Neural progenitor cell (in vitro differentiated cells): ENCODE results near the gene WDR70. TPM values are rescaled to one million over a fixed set of nuclear protein-coding genes. Genes with fewer than 3 reads are reported as not detected.
"Not testable (repeated sequence)": the region's sequence is repeated elsewhere in the genome, so short reads cannot be mapped to it uniquely, and the experiment has no call there.

Experiments
- DNase-seq: peaks from one replicate; pipeline ENCODE4 v3.0.0-alpha.2; 2016; ENCODE audit warnings: low spot score
- H2AFZ ChIP-seq: fragments of 200-600 bp; sonication (generic); replicated peaks from 2 replicates; pipeline ENCODE4 v1.6.1; 2016; ENCODE audit warnings: antibody characterized with exemption
- H3F3A ChIP-seq: fragments of 200-600 bp; sonication (generic); 2 replicates; pipeline ENCODE4 v1.6.1; 2016; ENCODE audit warnings: antibody characterized with exemption, low read depth
- H3K27ac ChIP-seq: fragments of 200-600 bp; sonication (generic); 2 replicates; pipeline ENCODE4 v1.5.1; 2016; ENCODE audit warnings: mild to moderate bottlenecking
- H3K27me3 ChIP-seq: fragments of 200-600 bp; sonication (generic); 2 replicates; pipeline ENCODE4 v1.6.1; 2016; ENCODE audit warnings: mild to moderate bottlenecking, moderate library complexity
- H3K36me3 ChIP-seq: fragments of 200-600 bp; sonication (generic); 2 replicates; pipeline ENCODE4 v1.5.1; 2016
- H3K4me1 ChIP-seq: fragments of 200-600 bp; sonication (generic); 2 replicates; pipeline ENCODE4 v1.6.1; 2016; ENCODE audit warnings: mixed run types
- H3K4me2 ChIP-seq: fragments of 200-600 bp; sonication (generic); 2 replicates; pipeline ENCODE4 v1.6.1; 2016
- H3K4me3 ChIP-seq: fragments of 200-600 bp; sonication (generic); 2 replicates; pipeline ENCODE4 v1.5.1; 2016
- H3K79me2 ChIP-seq: fragments of 200-600 bp; sonication (generic); 2 replicates; pipeline ENCODE4 v1.6.1; 2016; ENCODE audit warnings: low read depth
- H3K9ac ChIP-seq: fragments of 200-600 bp; sonication (generic); 2 replicates; pipeline ENCODE4 v1.6.1; 2016
- H3K9me3 ChIP-seq: fragments of 200-600 bp; sonication (generic); 2 replicates; pipeline ENCODE4 v1.5.1; 2016; ENCODE audit warnings: low read depth
- H4K20me1 ChIP-seq: fragments of 200-600 bp; sonication (generic); 2 replicates; pipeline ENCODE4 v1.6.1; 2016; ENCODE audit warnings: low read depth
- H3K27ac Mint-ChIP-seq: 3 replicates; pipeline ENCODE4 v1.8.0; 2021; ENCODE audit warnings: mixed read lengths
- H3K27me3 Mint-ChIP-seq: 2 replicates; pipeline ENCODE4 v1.8.0; 2022; ENCODE audit warnings: low read depth, mild to moderate bottlenecking, inconsistent platforms, moderate library complexity, mixed read lengths; ENCODE audit not compliant: insufficient read depth
- H3K36me3 Mint-ChIP-seq: 3 replicates; pipeline ENCODE4 v1.8.0; 2021; ENCODE audit warnings: mixed read lengths
- H3K4me1 Mint-ChIP-seq: 3 replicates; pipeline ENCODE4 v1.8.0; 2021; ENCODE audit warnings: mixed read lengths
- H3K4me3 Mint-ChIP-seq: 3 replicates; pipeline ENCODE4 v1.8.0; 2021; ENCODE audit warnings: mild to moderate bottlenecking, moderate library complexity, mixed read lengths
- H3K9me3 Mint-ChIP-seq: 3 replicates; pipeline ENCODE4 v1.8.0; 2020; ENCODE audit warnings: mixed read lengths
- CTCF ChIP-seq: fragments of 200-600 bp; sonication (generic); IDR thresholded peaks from 2 replicates; pipeline ENCODE4 v1.5.1; 2017; ENCODE audit warnings: antibody characterized with exemption, mild to moderate bottlenecking
- EZH2 ChIP-seq: fragments of 200-600 bp; sonication (generic); IDR thresholded peaks from 2 replicates; pipeline ENCODE4 v1.6.1; 2017; ENCODE audit warnings: antibody characterized with exemption, mild to moderate bottlenecking, moderate library complexity
- EZH2phosphoT487 ChIP-seq: fragments of 200-600 bp; sonication (generic); IDR thresholded peaks from 2 replicates; pipeline ENCODE4 v1.6.1; 2017; ENCODE audit warnings: antibody characterized with exemption
- total RNA-seq: library from RNA; depleted of rRNA; stranded (reverse); fragments of >200 nt; gene quantifications from 2 replicates; pipeline ENCODE4 v1.2.3, GENCODE V29; 2015; ENCODE audit warnings: low replicate concordance

The WDR70 gene
- total RNA-seq, 1 donor from 2014 or later, result 46.2 TPM

- H3K36me3 ChIP-seq, result no peaks in the 10 kb centered on the region
- no peak overlapping the region for H3K27ac ChIP-seq
- H3K9me3 ChIP-seq, result peaks cover 3% of the 10 kb centered on the region
- Mint-ChIP-seq H3K4me1 (no peaks in the 10 kb centered on the region), H3K4me3 (no peak overlapping the region), H3K27me3 (no peaks in the 10 kb centered on the region), H3K27ac (no peak overlapping the region), H3K36me3 (no peaks in the 10 kb centered on the region), H3K9me3 (peaks cover 9% of the 10 kb centered on the region)
- H3K4me3 ChIP-seq, result no peak overlapping the region
- no peaks in the 10 kb centered on the region for H4K20me1 ChIP-seq
- TF ChIP-seq CTCF (peak; percentile 67), EZH2phosphoT487 (no peak)
- no peaks in the 10 kb centered on the region for H3K27me3 ChIP-seq
- peak; percentile 24 for DNase-seq
- no peak overlapping the region for H3K9ac ChIP-seq
- no peaks in the 10 kb centered on the region for H3K79me2 ChIP-seq
- no peak overlapping the region for H2AFZ ChIP-seq
- no peak overlapping the region for H3K4me2 ChIP-seq
- H3F3A ChIP-seq, result no peaks in the 10 kb centered on the region
- H3K4me1 ChIP-seq, result no peaks in the 10 kb centered on the region
These were observed 395.9 kb downstream of the WDR70 start for GRCh38 chr5:37774912-37775483.

GRCh38 chr5:37776826-37777225 lies 397.7 kb downstream of the WDR70 start:
- Mint-ChIP-seq H3K27me3 (no peaks in the 10 kb centered on the region), H3K9me3 (peaks cover 9% of the 10 kb centered on the region), H3K4me1 (no peaks in the 10 kb centered on the region), H3K36me3 (no peaks in the 10 kb centered on the region), H3K27ac (no peak overlapping the region), H3K4me3 (no peak overlapping the region)
- no peak overlapping the region for H3K27ac ChIP-seq
- H3K4me1 ChIP-seq, result no peaks in the 10 kb centered on the region
- TF ChIP-seq EZH2 (no peak), CTCF (no peak), EZH2phosphoT487 (no peak)
- H3K9me3 ChIP-seq, result peaks cover 3% of the 10 kb centered on the region
- DNase-seq, result no peak
- H2AFZ ChIP-seq, result no peak overlapping the region
- no peaks in the 10 kb centered on the region for H3K79me2 ChIP-seq
- no peaks in the 10 kb centered on the region for H4K20me1 ChIP-seq
- no peaks in the 10 kb centered on the region for H3K27me3 ChIP-seq
- H3K4me3 ChIP-seq, result no peak overlapping the region
- H3K4me2 ChIP-seq, result no peak overlapping the region
- H3K9ac ChIP-seq, result no peak overlapping the region
- H3F3A ChIP-seq, result no peaks in the 10 kb centered on the region
- H3K36me3 ChIP-seq, result no peaks in the 10 kb centered on the region

- H3K9me3 Mint-ChIP-seq, result peaks cover 9% of the 10 kb centered on the region
- Histone ChIP-seq H3K36me3 (no peaks in the 10 kb centered on the region), H3K9me3 (peaks cover 3% of the 10 kb centered on the region), H3K79me2 (no peaks in the 10 kb centered on the region), H2AFZ (no peak overlapping the region), H3K9ac (no peak overlapping the region), H3K4me3 (no peak overlapping the region), H4K20me1 (no peaks in the 10 kb centered on the region), H3K4me1 (no peaks in the 10 kb centered on the region), H3K4me2 (no peak overlapping the region), H3K27me3 (no peaks in the 10 kb centered on the region), H3K27ac (no peak overlapping the region), H3F3A (no peaks in the 10 kb centered on the region)
- H3K36me3 Mint-ChIP-seq, result no peaks in the 10 kb centered on the region
- no peaks in the 10 kb centered on the region for H3K27me3 Mint-ChIP-seq
- no peaks in the 10 kb centered on the region for H3K4me1 Mint-ChIP-seq
- DNase-seq, result peak; percentile 10
- H3K27ac Mint-ChIP-seq, result no peak overlapping the region
- H3K4me3 Mint-ChIP-seq, result no peak overlapping the region
- TF ChIP-seq CTCF, result no peak
- no peak for TF ChIP-seq EZH2phosphoT487
- no peak for TF ChIP-seq EZH2
These were observed 398.5 kb downstream of the WDR70 start for GRCh38 chr5:37777432-37778130.

- not testable (repeated sequence) for H3K36me3 ChIP-seq, H4K20me1 ChIP-seq, H3K4me1 Mint-ChIP-seq, H3F3A ChIP-seq, H3K9ac ChIP-seq, H3K9me3 Mint-ChIP-seq, H3K4me3 ChIP-seq, H3K4me1 ChIP-seq, H3K36me3 Mint-ChIP-seq, H3K4me2 ChIP-seq, H3K27me3 ChIP-seq, H3K9me3 ChIP-seq, H3K27ac ChIP-seq, DNase-seq, H3K4me3 Mint-ChIP-seq, H3K79me2 ChIP-seq, H2AFZ ChIP-seq, H3K27ac Mint-ChIP-seq, H3K27me3 Mint-ChIP-seq
These were observed 402.3 kb downstream of the WDR70 start for GRCh38 chr5:37781409-37781808.
